Measurements from ENCODE around the gene PTGIR.

DNA sequence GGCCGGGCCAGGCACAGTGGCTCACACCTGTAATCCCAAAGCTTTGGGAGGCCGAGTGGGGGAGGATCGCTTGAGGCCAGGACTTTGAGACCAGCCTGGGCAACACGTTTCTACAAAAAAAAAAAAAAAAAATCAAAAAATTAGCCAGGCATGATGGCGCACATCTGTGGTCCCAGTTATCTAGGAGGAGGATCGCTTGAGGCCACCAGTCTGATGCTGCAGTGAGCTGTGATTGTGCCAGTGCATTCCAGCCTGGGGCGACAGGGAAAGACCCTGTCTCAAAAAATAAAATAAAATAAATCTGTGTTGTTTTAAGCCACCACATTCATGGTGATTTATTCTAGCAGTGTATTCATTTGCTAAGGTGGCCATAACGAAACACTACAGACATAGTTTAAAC lies 40.2 kb upstream of the PTGIR start:
- TF ChIP-seq, protein P1, sequence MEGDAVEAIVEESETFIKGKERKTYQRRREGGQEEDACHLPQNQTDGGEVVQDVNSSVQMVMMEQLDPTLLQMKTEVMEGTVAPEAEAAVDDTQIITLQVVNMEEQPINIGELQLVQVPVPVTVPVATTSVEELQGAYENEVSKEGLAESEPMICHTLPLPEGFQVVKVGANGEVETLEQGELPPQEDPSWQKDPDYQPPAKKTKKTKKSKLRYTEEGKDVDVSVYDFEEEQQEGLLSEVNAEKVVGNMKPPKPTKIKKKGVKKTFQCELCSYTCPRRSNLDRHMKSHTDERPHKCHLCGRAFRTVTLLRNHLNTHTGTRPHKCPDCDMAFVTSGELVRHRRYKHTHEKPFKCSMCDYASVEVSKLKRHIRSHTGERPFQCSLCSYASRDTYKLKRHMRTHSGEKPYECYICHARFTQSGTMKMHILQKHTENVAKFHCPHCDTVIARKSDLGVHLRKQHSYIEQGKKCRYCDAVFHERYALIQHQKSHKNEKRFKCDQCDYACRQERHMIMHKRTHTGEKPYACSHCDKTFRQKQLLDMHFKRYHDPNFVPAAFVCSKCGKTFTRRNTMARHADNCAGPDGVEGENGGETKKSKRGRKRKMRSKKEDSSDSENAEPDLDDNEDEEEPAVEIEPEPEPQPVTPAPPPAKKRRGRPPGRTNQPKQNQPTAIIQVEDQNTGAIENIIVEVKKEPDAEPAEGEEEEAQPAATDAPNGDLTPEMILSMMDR (conservative IDR thresholded peaks at IDR 0.05; ENCODE audit: low read depth, low read length) = no peak
- no peak for TF ChIP-seq EZH2 (IDR thresholded peaks at IDR 0.05; ENCODE audit: borderline replicate concordance, low read depth, low read length, poor library complexity, severe bottlenecking)

Measured in A673 (cell line).